Esophagus muscularis mucosa (tissue), 4 donors: Measurements from ENCODE around the gene SAMD4B.

Experiments
- EP300 ChIP-seq: sonication (generic); formaldehyde crosslinking; IDR thresholded peaks from one replicate; pipeline ENCODE4 v1.6.1; 2017; ENCODE audit warnings: antibody characterized with exemption
- POLR2A ChIP-seq: fragments of 450-650 bp; IDR thresholded peaks from one replicate; pipeline ENCODE4 v1.6.1; 2017; ENCODE audit warnings: antibody characterized with exemption, moderate library complexity, mild to moderate bottlenecking, low read depth
- POLR2AphosphoS5 ChIP-seq, 2 donors: sonication (generic); formaldehyde crosslinking; IDR thresholded peaks; one replicate each; pipeline ENCODE4 v1.6.1; 2017; ENCODE audit warnings: antibody characterized with exemption in 2 of 2
- TF ChIP-seq, protein P1 (sequence below), 3 experiments: fragments of 200-600 bp in 2 of 3; fragments of 450-650 bp in 1 of 3; sonication (generic) in 2 of 3; IDR thresholded peaks; one replicate each; pipeline ENCODE4 v1.5.1; 2017 to 2019; ENCODE audit warnings: antibody characterized with exemption in 3 of 3, mild to moderate bottlenecking in 2 of 3, moderate library complexity in 1 of 3

DNA sequence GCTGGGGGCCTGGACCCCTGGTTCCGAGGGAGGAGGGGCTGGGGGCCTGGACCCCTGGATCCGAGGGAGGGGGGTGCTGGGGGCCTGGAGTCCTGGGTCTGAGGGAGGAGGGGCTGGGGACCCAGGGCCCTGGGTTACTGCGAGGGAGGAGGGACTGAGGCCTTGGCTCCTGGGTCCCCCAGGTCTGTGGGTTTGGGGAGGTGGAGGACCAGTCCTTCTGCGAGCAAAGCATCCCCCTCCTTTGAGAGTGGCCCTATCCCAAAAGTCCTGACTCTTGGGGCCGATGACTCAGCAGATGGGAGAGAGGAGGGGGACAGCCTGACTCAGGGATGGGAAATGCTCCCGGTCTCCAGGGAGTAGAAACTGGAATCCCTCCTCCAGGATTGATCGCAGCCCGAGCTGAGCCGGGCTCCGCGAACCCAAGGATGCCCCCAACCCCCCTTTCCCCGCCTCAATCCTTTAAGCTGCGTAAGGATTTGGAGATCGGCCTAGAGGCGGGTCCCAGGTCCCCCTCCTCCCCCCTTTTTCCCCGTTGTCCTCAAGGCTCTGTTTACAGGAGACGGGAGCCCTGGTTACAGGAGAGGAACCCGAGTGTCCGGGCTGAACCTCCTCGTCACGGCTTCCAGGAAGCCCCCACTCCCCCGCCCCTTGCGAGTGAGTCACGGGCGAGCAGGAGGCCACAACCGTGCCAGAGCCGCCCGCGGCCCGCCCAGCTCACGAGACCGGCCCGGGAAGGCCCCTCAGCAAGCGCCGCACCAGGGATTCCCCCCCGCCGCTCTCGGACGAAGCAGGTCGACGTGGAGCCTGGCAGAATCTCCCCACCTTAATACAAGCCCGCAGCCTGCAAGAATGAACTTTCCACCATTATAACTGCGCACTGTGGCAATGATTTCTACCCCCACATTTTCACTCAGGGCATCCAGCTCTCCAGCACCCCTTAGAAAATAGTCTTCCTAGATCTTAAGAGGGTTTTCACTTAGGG is 61.4 kb downstream of the SAMD4B start:
- TF ChIP-seq, protein P1, sequence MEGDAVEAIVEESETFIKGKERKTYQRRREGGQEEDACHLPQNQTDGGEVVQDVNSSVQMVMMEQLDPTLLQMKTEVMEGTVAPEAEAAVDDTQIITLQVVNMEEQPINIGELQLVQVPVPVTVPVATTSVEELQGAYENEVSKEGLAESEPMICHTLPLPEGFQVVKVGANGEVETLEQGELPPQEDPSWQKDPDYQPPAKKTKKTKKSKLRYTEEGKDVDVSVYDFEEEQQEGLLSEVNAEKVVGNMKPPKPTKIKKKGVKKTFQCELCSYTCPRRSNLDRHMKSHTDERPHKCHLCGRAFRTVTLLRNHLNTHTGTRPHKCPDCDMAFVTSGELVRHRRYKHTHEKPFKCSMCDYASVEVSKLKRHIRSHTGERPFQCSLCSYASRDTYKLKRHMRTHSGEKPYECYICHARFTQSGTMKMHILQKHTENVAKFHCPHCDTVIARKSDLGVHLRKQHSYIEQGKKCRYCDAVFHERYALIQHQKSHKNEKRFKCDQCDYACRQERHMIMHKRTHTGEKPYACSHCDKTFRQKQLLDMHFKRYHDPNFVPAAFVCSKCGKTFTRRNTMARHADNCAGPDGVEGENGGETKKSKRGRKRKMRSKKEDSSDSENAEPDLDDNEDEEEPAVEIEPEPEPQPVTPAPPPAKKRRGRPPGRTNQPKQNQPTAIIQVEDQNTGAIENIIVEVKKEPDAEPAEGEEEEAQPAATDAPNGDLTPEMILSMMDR (IDR thresholded peaks at IDR 0.05) = peak in 1 of 3 experiments; percentile 21
- TF ChIP-seq POLR2A (peak; percentile 74), POLR2AphosphoS5 (IDR thresholded peaks at IDR 0.05) (peak in 1 of 2 donors; percentile 99), EP300 (peak; percentile 98)
